ENCODE measurements around the gene PDC. TPM values are rescaled to one million over a fixed set of nuclear protein-coding genes. Genes with fewer than 3 reads are reported as not detected.

The PDC gene
- not detected for total RNA-seq

DNA sequence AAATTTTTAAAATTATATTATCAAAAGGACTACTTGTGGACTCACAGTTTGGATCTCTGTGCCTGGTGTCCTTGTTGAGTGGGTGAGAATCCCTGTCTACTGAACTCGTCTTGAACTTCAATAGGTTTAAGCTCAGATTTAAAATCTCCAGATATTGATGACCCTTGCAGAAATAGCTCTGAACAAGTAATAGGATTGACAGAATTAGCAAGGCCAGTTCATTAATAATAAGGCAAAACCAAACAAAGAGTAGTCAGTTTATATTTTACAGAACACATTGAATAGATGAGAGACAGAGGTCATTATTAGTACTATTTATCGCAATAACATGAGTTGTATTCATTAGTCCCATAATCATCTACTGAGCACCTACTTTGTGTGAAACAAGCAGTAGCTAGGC is at the start of gene PDC:
Gene PDC, minus strand, starts transcription at position 101 of the 400 bp plus-strand sequence. CDS start 11,655 bp downstream, outside the sequence.
- no peak for ATAC-seq
- H3K27ac Mint-ChIP-seq = no peak within 1 kb of the TSS
- H3K36me3 Mint-ChIP-seq = no peaks in the 10 kb centered on the region

DNA sequence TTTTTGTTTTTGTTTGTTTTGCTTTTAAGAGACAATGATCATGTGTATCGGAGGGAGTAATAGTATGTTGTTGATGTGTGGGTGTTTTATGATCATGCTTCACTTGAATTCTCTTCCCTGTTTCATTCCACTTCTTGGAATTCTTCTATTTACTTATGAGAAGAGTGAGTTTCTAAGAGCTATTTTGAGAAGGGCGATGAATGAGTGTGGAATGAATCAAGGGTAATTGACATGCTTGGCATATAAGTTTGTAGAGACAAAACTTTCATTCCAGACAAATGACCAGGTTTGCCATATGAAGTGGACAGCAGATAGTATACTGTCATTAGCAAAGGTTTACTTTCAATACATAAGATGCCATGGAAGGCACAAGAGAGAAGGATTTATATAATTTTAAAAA is 42.3 kb upstream of the PDC start:
- no peak for DNase-seq (ENCODE audit: low spot score in 2 of 2)
- Mint-ChIP-seq H3K27ac (no peak overlapping the region), H3K9me3 (peaks cover 10 to 15% of the 10 kb centered on the region in 2 donors), H3K36me3 (peaks cover 0 to 5% of the 10 kb centered on the region in 2 donors)
- no peak for ATAC-seq

More for the DNA sequence above, at the start of gene PDC:
- no peaks in the 10 kb centered on the region for H3K9me3 Mint-ChIP-seq
- DNase-seq (ENCODE audit: low spot score in 2 of 2) = no peak

DNA sequence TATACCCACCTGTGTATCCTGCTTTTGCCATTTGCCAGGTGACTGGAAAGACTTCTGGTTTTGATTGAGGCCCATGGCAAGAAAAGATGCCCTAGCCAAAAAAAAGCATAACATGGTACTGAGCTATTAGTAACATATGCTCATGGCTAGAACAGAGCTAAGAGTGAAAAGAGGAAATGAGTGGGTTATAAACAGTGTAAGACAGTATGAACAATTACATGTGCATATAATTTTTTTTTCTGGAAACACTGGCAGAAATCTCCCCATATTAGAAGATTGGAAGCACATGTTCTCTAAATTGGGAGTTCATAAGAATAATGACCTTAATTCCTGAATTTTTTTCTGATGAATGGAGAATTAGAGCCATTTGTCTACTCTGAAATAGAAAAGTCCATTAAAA is 41.2 kb upstream of the PDC start:
- ATAC-seq (no peak), DNase-seq (ENCODE audit: low spot score in 2 of 2) (no peak)
- H3K9me3 Mint-ChIP-seq = peaks cover 8 to 10% of the 10 kb centered on the region in 2 donors
- peaks cover 0 to 5% of the 10 kb centered on the region in 2 donors for H3K36me3 Mint-ChIP-seq
- H3K27ac Mint-ChIP-seq = no peak overlapping the region

DNA sequence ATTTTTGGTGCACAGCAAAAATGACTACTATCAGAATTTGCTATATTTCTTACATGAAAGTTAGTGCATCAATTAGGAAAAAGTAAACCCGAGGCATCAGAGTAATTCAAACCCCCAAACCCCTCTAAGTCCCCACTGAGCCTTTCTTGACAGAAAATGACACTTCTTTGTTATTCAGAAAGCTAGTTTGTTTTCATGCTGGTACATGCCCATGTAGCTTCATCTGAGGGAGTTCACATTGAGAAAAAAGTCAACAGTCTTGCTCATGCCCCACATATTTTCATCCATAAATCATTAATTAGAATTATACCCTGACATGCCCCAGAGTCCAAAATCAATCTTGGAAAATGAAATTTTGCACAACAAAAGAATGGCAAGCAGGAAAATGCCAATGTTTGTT is 39.9 kb upstream of the PDC start:
- H3K36me3 Mint-ChIP-seq = no peaks in the 10 kb centered on the region
- ATAC-seq (no peak), DNase-seq (ENCODE audit: low spot score in 2 of 2) (no peak)
- H3K27ac Mint-ChIP-seq = no peak overlapping the region
- H3K9me3 Mint-ChIP-seq = peaks cover 6% of the 10 kb centered on the region in 2 donors

DNA sequence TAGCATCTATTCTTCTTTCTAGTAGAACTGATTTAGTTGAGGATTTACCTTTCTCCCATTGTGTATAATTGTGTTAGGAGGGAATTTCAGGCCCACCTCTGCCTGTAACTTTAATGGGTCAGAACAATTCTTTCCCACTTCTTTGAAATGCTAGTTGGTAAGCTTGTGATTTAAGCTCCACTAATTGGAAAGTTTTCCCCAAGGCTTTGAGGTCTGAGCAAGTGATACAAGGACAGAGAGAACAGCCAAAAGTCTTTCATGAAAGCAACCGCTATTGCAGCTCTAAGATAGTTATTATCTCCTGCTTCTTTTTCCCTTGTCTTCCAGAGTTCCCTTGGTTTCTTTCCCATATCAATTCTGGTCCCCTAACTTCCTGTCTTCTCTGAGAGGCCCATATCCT is 38.7 kb upstream of the PDC start:
- H3K36me3 Mint-ChIP-seq = no peaks in the 10 kb centered on the region

DNA sequence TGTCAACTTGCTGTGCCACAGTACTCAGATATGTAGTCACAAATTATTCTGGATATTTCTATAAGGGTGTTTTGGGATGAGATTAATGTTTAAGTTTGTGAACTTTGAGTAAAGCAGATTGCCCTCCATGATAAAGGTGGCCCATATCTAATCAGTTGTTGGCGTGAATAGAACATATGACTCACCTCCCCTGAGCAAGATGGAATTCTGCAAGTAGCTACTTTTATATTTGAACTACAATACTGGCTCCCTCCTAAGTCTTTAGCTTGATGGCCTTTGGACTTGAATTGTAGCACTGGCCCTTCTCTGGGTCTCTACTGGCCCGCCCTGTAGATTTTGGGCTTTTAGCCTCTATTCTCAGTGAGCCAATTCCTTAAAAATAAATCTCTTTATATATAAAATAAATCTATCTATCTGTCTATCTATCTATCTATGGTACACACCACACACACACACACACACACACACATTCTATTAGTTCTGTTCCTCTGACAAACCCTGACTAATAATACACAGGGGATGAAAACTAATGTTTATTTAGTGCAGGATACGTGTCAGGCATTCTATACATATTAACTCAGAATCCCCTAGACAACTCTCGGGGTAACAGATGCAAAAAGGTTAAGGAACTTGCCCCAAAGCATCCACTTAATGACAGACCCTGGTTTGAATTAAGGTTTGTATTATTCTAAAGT is 37.9 kb upstream of the PDC start:
- no peak for DNase-seq (ENCODE audit: low spot score in 2 of 2)
- Mint-ChIP-seq H3K9me3 (no peaks in the 10 kb centered on the region), H3K27ac (no peak overlapping the region), H3K36me3 (no peaks in the 10 kb centered on the region)
- ATAC-seq = no peak

More for the DNA sequence above, 38.7 kb upstream of the PDC start:
- DNase-seq (ENCODE audit: low spot score in 2 of 2) = no peak
- ATAC-seq = no peak
- no peak overlapping the region for H3K27ac Mint-ChIP-seq
- no peaks in the 10 kb centered on the region for H3K9me3 Mint-ChIP-seq

DNA sequence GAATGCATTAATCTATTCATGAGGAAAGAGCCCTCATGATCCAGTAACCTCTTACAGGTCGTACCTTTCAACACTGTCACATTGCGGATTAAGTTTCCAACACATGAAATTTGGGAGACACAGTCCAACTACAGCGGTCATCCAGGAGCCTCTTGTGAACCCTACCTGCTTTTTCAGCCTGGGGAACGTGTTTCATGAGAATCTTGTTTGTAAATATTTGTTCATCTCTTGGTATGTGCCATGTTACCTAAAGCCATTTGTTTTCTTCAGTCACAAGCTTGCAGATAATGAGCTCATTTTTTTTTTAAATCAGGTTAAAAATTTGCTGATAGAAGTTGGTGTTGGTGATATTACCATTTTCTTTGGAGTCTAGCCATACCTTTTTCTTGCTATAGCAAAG is 37.2 kb upstream of the PDC start:
- ATAC-seq (no peak), DNase-seq (ENCODE audit: low spot score in 2 of 2) (no peak)
- H3K9me3 Mint-ChIP-seq = no peaks in the 10 kb centered on the region
- H3K36me3 Mint-ChIP-seq = no peaks in the 10 kb centered on the region
- H3K27ac Mint-ChIP-seq = no peak overlapping the region

DNA sequence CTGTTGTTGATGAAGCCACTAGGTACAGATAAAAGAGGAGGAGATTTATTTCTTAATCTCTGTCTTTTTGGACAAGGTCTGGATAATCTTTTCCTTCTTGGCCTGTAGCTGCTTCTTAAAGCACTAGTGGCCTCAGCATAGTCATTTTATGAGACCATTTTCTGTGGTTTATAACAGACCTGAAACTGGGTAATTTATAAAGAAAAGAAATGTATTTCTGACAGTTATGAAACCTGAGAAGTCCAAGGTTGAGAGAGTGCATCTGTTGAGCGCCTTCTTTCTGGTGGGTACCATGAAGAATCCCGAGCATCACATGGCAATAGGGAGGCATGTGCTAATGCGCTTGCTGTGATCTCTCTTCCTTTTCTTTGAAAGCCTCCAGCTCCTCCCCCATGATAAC is 36.7 kb upstream of the PDC start:
- no peak overlapping the region for H3K27ac Mint-ChIP-seq
- no peaks in the 10 kb centered on the region for H3K9me3 Mint-ChIP-seq
- H3K36me3 Mint-ChIP-seq = no peaks in the 10 kb centered on the region
- DNase-seq (ENCODE audit: low spot score in 2 of 2) (no peak), ATAC-seq (no peak)

DNA sequence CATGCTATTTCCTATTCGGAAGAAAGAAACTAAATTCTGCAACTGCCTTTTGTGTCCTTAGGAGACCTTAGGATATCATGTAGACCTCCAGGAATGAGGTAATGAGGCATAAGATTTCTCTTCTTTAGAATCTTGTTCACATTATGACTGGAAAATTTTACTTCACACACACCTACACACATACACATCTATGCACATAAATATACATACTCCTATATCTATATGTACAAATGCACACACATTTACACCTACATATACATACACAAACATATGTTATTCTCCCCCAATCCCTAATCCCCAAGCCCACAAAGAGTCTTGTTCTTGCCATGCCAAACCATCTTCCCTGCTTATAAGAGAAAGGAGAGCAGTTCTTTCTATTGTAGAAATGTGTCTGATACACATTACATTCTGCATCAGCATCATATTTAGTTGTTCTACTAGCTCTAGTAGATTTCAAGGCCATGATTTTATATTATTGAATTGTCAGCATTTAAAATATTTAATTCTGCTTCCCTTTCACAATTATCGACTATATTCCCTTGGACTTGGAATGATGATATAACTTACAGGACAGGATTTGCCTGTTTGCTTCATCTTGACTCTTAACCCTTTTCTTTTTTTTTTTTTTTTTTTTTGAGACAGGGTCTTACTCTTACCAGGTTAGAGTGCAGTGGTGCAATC is 35.4 kb upstream of the PDC start:
- DNase-seq (ENCODE audit: low spot score in 2 of 2) = no peak
- peak in 1 of 2 donors; percentile 57 for ATAC-seq
- no peak overlapping the region for H3K27ac Mint-ChIP-seq
- H3K9me3 Mint-ChIP-seq = no peaks in the 10 kb centered on the region
- H3K36me3 Mint-ChIP-seq = no peaks in the 10 kb centered on the region

DNA sequence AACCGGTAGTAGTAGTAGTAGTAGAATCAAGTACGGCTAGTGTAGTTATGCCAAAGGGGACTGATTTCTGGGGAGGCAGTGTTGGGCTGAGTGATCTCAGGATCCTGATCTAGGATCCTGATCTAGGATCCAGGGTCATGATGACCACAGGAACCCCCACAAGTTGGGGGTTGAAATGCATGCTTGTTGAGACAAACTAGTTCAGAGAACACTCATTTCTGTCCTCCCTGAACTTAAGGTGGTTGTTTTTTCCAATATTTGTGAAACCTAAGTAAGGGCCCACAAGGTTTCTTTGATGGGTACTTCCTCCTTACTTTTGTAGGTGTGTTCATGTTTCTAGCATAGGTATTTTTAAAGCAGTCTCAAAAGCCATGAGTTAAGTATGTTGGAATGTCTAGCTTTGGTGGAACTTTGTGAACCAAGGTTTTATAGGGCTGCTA is 33.9 kb upstream of the PDC start:
- Mint-ChIP-seq H3K27ac (no peak overlapping the region), H3K9me3 (no peaks in the 10 kb centered on the region), H3K36me3 (no peaks in the 10 kb centered on the region)
- DNase-seq (ENCODE audit: low spot score in 2 of 2) (peak in 1 of 2 donors; percentile 9), ATAC-seq (peak in 1 of 2 donors; percentile 83)

DNA sequence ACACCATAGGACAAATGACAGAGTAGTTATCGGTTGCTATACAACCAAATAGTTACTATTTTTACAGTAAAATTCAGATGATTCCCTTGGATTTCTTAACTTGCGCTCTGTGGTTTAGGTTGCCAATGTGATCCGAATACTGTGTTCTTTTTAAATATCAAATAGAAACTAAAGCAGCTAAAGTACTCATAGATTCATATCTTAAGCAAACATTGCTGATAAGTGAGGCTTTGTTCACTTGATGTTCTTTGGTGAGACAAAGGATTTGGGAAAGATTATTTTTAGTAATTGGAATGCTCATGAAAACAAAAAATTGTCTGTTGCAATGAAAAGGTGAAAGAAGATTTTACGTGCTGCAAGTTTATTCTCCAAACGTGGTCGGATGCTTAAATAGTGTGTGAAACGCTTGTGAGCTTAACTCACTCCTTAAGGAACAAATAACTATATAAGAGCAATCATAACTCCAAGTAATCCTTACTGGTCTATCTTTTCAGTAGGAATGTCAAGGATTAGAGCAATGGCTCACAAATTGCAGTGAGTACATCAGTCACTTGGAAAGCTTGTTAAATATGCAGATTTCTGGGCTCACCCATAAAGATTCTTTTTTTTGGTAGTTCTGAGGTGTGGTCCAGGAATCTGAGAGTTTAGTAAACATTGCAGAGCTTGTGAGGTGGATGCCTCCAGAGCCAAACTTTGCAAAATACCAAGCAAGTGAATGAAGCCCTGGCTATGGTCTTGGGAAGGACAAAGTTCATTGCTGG is 31.8 kb upstream of the PDC start:
- no peak for DNase-seq (ENCODE audit: low spot score in 2 of 2)
- ATAC-seq = no peak
- H3K9me3 Mint-ChIP-seq = no peaks in the 10 kb centered on the region
- H3K27ac Mint-ChIP-seq = no peak overlapping the region
- no peaks in the 10 kb centered on the region for H3K36me3 Mint-ChIP-seq

DNA sequence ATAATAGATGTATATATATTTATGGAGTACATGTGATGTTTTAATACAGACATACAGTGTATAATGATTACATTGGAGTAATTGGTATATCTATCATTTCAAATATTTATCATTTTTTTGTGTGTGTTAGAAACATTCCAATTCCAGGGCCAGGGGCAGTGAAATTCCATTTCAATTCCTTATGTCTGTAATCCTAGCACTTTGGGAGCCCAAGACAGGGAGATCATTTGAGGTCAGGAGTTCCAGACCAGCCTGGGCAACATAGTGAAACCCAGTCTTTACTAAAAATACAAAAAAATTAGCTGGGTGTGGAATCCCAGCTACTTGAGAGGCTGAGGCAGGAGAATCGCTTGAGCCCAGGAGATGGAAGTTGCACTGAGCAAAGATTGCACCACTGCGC is 30.4 kb upstream of the PDC start:
- Mint-ChIP-seq H3K27ac (no peak overlapping the region), H3K36me3 (no peaks in the 10 kb centered on the region), H3K9me3 (no peaks in the 10 kb centered on the region)
- ATAC-seq = no peak
- DNase-seq (ENCODE audit: low spot score in 2 of 2) = no peak

DNA sequence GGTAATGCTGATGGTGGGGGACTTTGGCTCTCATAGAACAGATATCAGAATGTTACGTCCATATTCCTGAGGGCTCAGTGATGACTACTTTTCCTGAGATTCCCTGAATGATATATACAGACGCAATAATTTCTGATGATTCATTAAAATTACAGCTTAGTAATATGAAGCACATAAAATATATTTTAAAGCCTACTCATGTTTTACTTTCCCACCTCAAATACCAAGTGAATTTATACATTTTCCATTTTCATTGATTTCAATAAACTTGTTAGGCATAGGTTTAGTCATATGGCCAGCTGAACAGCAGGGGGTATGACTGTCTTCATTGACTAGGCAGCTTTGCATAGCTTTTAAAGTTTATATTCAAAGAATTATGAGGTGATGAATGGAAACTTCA is 26.2 kb upstream of the PDC start:
- ATAC-seq (peak in 1 of 2 donors; percentile 47), DNase-seq (ENCODE audit: low spot score in 2 of 2) (no peak)
- H3K27ac Mint-ChIP-seq = no peak overlapping the region
- H3K9me3 Mint-ChIP-seq = no peaks in the 10 kb centered on the region
- no peaks in the 10 kb centered on the region for H3K36me3 Mint-ChIP-seq

DNA sequence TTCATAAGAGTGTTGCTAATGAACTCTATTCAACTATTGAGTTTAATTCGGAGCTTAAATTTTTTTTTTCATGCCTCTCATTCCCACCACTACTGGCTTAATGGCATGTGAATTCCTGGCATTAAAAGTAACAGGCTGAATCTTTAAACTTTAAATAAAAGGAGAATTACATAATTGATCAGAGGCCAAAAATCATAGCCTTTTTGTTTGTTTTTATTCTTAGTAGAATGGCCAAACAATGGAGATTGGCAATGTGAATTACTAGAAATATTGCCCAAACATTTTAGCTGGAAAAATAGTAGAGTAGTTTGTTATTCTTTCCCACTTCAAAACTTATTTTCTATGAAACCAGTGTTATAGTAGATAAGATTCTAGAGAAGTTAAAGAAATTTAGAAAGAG is 25.1 kb upstream of the PDC start:
- no peaks in the 10 kb centered on the region for H3K9me3 Mint-ChIP-seq
- no peak for DNase-seq (ENCODE audit: low spot score in 2 of 2)
- no peaks in the 10 kb centered on the region for H3K36me3 Mint-ChIP-seq
- ATAC-seq = no peak
- H3K27ac Mint-ChIP-seq = no peak overlapping the region

DNA sequence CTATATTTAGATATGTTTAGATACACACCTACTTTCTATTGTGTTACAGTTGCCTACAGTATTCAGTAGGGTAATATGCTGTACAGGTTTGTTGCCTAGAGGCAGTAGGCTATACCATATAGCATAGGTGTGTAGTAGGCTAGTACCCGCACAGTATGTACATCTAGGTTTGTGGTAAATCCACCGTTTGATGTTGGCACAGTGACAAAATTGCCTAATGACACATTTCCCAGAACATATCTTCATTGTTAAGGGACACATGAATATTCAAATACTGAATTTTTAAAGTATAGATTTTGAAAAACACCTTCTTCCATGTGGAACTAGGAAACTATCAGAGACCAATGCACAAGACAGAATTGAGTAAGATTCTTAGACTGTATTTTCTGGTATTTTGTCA is 22.6 kb upstream of the PDC start:
- ATAC-seq = no peak

DNA sequence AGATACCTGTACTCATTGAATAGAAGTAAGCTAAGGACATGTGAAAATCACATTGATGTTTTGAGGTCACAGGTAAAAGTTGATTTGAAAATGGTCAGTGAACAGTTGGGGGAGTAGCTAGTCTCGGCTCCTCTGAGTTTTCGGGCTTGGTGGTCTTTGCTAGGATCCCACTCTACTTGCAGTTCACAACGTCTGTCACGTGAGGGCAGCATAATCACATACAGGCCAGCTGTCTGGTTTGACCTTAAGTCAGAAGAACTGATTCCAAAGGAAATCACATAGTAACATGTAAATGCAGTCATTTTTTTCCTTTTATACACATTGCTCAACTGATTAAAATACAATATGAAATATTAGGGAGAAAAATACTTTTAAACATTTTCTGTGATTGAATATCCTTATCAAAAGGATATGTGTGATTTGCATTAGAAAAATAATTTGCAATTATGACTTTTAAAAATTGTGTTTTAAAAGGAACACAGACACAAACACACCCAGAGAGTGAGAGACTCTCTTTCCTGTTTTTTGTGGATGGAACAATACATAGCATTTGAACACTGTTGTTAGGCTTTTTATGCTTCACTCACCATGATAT is 21.8 kb upstream of the PDC start:
- DNase-seq (ENCODE audit: low spot score in 2 of 2) (peak in 1 of 2 donors; percentile 56), ATAC-seq (peak; percentile 29 to 61)
- Mint-ChIP-seq H3K9me3 (no peaks in the 10 kb centered on the region), H3K27ac (no peak overlapping the region), H3K36me3 (no peaks in the 10 kb centered on the region)

More for the DNA sequence above, 22.6 kb upstream of the PDC start:
- DNase-seq (ENCODE audit: low spot score in 2 of 2) = no peak
- Mint-ChIP-seq H3K36me3 (no peaks in the 10 kb centered on the region), H3K27ac (no peak overlapping the region), H3K9me3 (no peaks in the 10 kb centered on the region)

DNA sequence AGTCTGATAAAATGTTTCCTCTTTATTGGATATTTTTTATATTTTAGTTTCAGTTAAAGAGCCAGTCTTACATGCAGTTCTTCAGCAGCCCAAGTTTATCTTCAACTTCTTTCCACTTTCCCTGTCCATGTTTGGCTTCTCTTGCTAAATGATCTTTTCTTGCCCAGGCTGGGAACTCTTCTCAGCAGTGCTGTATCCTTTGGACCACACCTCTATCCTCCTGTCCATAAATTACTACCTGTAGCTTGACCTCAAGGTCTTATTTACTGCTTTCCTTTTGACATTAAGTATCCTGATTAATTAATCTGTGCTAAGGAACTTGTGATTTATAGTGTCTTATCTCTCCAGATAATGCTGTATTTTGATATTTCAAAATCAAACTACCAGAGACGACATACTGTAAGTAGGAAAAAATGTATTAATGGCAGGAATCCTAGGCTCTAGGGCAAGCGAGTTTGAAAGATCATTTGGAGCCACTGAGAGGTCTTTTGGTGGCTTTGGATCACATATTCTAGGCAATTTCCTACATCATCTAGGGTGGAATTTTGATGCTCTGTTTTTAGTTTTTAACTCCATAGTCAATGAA is 20.5 kb upstream of the PDC start:
- H3K9me3 Mint-ChIP-seq = no peaks in the 10 kb centered on the region
- no peaks in the 10 kb centered on the region for H3K36me3 Mint-ChIP-seq
- H3K27ac Mint-ChIP-seq = no peak overlapping the region
- DNase-seq (ENCODE audit: low spot score in 2 of 2) (no peak), ATAC-seq (no peak)

Measured in activated naive CD4-positive, alpha-beta T cell treated with anti-CD3 and anti-CD28 coated beads, Interleukin-2, amount 50 U/mL, for 72 hours (primary cell).